ENCODE data around the gene SLC35E2B. TPM values are rescaled to one million over a fixed set of nuclear protein-coding genes. Genes with fewer than 3 reads are reported as not detected.
"Not testable (repeated sequence)": the region's sequence is repeated elsewhere in the genome, so short reads cannot be mapped to it uniquely, and the experiment has no call there.

The SLC35E2B gene
- total RNA-seq, 1 donor = 32.8 TPM

DNA sequence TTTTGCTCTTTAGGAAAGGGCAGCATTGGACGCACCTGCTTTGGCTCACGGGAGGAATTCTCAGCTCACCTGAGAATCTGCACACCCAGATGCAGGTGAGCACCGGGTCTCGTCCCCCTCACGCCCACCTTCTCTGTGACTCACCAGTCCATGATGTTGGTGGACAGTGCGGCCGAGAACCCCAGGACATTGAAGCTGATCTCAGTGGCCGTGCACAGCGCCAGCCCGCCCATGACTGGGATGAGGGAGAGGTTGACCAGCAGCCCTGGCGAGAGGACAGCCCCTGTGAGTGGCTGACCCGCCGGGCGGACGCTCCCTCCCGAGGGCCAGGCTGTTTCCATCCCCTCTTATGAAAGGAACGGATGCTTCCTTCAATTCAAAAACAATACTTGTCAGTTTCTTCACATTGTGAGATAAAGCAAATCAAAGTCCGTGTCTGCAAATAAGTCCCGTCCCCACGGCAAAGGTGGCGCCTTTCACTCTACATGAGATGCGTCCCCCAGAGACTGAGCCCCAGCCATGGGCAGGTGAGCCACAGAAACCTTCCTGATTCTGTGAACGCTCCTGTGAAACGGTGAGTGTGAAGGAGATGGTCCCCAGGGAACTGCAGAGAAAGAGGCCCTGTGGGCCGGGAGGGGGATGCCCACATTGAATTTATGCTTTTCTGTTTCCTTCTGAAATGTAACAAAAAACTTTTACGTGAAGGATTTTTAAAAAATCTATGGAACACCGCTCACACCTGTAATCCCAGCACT, 21.1 kb downstream of the SLC35E2B start:
- H3K4me3 ChIP-seq (ENCODE audit: low read depth, low read length) = no peak overlapping the region
- no peak for DNase-seq (ENCODE audit: low read depth)
- TF ChIP-seq, protein P1, sequence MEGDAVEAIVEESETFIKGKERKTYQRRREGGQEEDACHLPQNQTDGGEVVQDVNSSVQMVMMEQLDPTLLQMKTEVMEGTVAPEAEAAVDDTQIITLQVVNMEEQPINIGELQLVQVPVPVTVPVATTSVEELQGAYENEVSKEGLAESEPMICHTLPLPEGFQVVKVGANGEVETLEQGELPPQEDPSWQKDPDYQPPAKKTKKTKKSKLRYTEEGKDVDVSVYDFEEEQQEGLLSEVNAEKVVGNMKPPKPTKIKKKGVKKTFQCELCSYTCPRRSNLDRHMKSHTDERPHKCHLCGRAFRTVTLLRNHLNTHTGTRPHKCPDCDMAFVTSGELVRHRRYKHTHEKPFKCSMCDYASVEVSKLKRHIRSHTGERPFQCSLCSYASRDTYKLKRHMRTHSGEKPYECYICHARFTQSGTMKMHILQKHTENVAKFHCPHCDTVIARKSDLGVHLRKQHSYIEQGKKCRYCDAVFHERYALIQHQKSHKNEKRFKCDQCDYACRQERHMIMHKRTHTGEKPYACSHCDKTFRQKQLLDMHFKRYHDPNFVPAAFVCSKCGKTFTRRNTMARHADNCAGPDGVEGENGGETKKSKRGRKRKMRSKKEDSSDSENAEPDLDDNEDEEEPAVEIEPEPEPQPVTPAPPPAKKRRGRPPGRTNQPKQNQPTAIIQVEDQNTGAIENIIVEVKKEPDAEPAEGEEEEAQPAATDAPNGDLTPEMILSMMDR (IDR thresholded peaks at IDR 0.05; ENCODE audit: insufficient read depth, low read depth, low read length) = no peak

DNA sequence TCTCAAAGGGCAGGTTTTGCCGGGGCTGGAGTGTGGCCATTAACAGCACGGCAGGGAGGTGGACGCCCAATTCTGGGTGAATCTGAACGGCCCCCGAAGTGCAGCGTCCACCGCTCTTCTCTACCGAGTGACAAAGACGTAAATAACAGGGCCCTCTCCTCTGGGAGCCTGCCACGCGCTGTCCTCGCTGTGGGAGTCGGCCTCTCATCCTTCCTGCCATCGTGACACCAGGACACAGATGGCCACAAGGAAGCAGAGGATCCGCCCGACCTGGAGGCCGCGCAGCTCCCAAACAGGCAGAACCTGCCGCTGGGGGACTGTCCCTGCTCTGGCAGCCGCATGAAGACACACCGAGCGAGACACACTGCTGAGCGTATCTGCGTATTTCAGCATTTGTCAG, 21.7 kb downstream of the SLC35E2B start:
- H3K4me3 ChIP-seq (ENCODE audit: low read depth, low read length) = no peak overlapping the region
- no peak for DNase-seq (ENCODE audit: low read depth)
- TF ChIP-seq, protein P1 (IDR thresholded peaks at IDR 0.05; ENCODE audit: insufficient read depth, low read depth, low read length) = no peak

DNA sequence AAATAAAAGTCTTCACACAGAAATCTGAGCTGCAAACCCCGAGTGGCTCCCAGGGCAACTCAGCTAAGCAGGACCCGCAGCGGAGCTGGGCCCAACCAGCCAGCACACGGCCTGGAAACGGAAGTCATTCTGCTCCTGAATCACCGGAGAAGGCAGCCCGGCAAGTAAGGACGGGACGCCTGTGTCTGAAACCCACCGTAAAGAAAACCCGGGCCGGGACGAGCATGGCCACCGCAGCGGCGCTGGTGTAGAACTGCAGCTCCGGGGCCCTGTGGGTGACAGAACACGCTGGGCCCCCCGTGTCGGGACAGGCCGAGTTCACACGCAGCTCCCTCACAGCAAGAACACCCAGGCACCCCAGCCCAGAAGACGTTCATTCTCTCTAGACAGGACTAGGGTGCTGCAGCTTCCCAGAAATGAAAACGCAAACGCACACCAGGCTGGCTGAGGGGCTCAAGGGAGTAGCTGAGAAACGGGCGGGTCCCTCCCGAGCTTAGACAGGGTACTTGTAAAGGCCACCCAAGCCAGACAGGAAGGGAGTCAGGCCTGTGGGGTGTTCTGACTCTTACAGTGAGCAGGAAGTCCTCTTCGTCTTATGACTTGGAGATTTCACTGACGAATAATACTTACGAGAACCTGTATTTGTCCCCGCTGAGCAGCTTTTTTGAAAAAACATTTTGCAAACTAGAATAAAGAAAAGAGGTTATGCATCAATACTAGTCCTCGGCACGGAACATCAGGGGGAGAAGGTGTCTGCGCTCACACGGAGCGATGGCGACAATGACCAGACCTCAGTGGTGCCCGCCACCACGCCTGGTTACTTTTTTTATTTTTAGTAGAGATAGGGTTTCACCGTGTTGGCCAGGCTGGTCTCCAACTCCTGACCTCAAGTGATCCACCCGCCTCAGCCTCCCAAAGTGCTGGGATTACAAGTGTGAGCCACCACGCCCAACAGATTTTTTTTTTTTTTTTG, 22.8 kb downstream of the SLC35E2B start:
- TF ChIP-seq, protein P1 (IDR thresholded peaks at IDR 0.05; ENCODE audit: insufficient read depth, low read depth, low read length) = no peak
- DNase-seq (ENCODE audit: low read depth) = no peak
- no peak overlapping the region for H3K4me3 ChIP-seq (ENCODE audit: low read depth, low read length)

GRCh38 chr1:1666526-1666925, 26.1 kb downstream of the SLC35E2B start:
- TF ChIP-seq, protein P1 (IDR thresholded peaks at IDR 0.05; ENCODE audit: insufficient read depth, low read depth, low read length) = no peak
- no peak for DNase-seq (ENCODE audit: low read depth)
- H3K4me3 ChIP-seq (ENCODE audit: low read depth, low read length) = no peak overlapping the region

- TF ChIP-seq, protein P1 (IDR thresholded peaks at IDR 0.05; ENCODE audit: insufficient read depth, low read depth, low read length) = peak; percentile 44
- H3K4me3 ChIP-seq (ENCODE audit: low read depth, low read length) = no peak overlapping the region
- no peak for DNase-seq (ENCODE audit: low read depth)
Observed at GRCh38 chr1:1665815-1666251, 26.8 kb downstream of the SLC35E2B start.

DNA sequence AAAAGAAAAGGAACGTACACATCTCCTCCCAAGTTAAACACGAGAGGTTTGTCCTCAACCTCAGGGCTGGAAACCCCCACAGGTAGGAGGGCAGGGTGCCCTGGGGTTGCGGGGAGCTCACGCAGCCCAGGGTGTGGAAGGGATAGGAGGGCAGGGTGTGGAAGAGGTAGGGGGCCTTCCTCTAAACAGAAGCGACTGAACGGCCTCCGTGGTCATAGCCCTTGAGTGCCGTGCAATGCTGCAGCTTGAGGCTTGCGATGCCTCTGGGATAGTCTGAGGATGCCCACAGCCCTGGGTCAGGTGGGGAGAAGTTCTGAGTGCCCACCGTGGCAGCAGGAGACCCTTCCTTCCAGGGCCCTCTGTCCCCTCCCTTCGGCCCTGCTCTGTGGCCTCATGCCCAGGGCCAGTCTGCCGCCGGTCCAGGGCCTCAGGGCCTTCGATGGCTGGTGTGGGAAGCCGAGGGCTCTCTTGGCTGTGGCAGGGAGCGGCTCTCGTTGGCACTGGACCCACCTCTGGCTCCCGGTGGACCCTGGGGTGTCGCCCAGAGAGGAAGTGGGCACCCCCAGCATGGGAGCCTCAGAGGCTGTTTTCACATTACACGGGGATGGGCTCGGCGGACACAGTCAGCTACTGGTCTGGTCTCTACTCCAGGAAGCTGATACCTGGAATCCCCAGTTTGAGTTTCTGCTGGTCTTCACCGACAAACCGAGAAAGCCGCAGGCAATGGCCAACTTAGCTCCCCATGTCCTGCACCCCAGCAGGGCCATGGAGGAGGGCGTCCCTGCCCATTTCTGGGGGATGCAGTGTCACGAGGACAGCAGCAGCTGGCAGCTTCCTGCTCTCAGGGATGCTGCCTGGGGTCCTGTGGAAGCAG, 27.4 kb downstream of the SLC35E2B start:
- TF ChIP-seq, protein P1 (IDR thresholded peaks at IDR 0.05; ENCODE audit: insufficient read depth, low read depth, low read length) = no peak
- DNase-seq (ENCODE audit: low read depth) = no peak
- no peak overlapping the region for H3K4me3 ChIP-seq (ENCODE audit: low read depth, low read length)

GRCh38 chr1:1664318-1664717, 28.3 kb downstream of the SLC35E2B start:
- H3K4me3 ChIP-seq (ENCODE audit: low read depth, low read length); DNase-seq (ENCODE audit: low read depth): not testable (repeated sequence)

GRCh38 chr1:1662830-1663560, 29.6 kb downstream of the SLC35E2B start:
- peak; percentile 8 for DNase-seq (ENCODE audit: low read depth)
- H3K4me3 ChIP-seq (ENCODE audit: low read depth, low read length) = not testable (repeated sequence)

DNA sequence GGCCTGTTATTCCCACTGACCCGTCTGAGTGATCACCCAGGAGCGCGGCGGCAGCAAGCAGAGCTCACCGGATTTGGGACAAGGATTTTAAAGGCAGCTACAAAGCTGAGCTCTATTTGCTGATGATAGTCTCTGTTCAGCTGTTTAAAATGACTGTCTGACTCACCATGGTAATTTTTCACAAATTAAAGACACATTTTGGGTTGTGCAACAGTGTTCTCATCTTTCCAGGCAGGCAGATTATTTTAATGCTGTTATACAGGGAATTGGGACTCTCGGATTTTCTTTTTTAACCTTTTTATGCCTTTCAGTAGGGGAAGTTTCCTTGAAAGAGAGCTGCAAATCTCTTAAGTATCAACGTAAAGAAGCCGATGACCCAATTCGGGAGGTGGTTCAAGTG, 30.2 kb downstream of the SLC35E2B start:
- not testable (repeated sequence) for H3K4me3 ChIP-seq (ENCODE audit: low read depth, low read length); DNase-seq (ENCODE audit: low read depth)

Measured in fibroblast of villous mesenchyme (primary cell).